Peyer's patch (tissue), 4 donors: ENCODE measurements around the gene CELF2.

Experiments used
- CTCF ChIP-seq, 6 experiments: fragments of 450-650 bp in 4 of 6; fragments of 200-600 bp in 2 of 6; sonication (generic) in 1 of 6; IDR thresholded peaks; one replicate each; pipeline ENCODE4 v1.5.1; 2017 to 2019; ENCODE audit warnings: antibody characterized with exemption in 6 of 6, mild to moderate bottlenecking in 3 of 6, moderate library complexity in 1 of 6
- POLR2A ChIP-seq, 2 donors: fragments of 450-650 bp; IDR thresholded peaks; one replicate each; pipeline ENCODE4 v1.5.1; 2017; ENCODE audit warnings: antibody characterized with exemption in 2 of 2, mild to moderate bottlenecking in 2 of 2, moderate library complexity in 2 of 2

GRCh38 chr10:10994360-10994759 is 23.3 kb upstream of the CELF2 start:
- TF ChIP-seq CTCF (IDR thresholded peaks at IDR 0.05), result no peak
- no peak for TF ChIP-seq POLR2A (IDR thresholded peaks at IDR 0.05)
